Activated CD4-positive, alpha-beta T cell treated with anti-CD3 and anti-CD28 coated beads, Interleukin-2, amount 50 U/mL, for 24 hours (primary cell): Measurements from ENCODE around the gene TEF.

ENCODE experiments used
- DNase-seq, 2 donors: peaks; one replicate each; pipeline ENCODE4 v3.0.0-alpha.2; 2020; ENCODE audit warnings: low read depth in 1 of 2, low spot score in 1 of 2

The TEF gene

DNA sequence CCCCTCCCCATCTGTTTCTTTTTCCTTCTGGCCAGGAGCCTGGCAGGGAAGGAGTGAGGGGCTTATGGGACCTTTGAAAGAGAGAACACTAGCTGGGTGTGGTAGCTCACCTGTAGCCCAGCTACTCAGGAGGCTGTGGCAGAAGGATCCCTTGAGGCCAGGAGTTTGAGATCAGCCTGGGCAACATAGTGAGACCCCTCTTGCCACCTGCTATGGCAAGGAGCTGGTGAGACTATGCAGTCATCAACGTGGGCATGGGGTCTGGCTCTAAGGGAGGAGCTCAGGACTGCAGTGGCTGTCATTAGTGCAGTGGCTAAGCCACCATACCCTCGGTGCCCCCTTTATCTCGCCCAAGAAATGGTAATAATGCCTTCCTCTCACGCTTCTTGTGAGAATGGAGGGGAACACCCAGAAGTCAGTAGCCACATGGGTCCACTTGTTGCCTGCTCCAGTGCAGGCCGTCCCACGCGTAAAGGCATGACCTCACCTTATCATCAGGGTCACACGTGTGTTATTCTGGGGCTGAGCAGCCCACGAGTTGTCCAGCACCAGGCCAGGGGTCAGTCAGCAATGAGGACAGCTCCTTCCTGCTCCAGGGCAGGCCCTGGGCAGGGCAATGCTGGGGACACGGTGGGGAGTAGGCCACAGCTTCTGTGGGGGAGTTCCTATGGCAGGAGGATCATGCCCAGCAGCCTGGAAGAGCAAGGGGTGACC, 27.7 kb upstream of the TEF start:
- DNase-seq, result no peak

DNA sequence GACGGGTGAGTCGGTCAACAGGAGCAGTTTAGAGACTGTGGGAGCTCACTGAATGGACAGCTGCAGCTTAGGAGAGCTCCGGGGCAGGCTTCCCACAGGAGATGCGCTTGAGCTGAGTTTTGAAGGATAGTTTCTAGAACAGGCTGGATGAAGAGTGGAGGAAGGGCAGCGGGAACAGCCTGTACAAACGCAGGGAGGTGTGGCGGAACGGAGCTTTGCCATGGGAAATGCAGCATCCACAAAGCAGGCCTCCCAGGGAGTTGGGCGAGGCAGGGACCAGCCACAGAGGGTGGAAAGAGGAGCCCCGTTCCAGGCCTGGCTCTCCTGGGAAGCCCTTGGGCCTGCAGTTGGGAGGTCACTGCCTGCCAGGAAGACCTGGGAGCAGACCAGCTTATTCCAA, 26.8 kb upstream of the TEF start:
- no peak for DNase-seq

DNA sequence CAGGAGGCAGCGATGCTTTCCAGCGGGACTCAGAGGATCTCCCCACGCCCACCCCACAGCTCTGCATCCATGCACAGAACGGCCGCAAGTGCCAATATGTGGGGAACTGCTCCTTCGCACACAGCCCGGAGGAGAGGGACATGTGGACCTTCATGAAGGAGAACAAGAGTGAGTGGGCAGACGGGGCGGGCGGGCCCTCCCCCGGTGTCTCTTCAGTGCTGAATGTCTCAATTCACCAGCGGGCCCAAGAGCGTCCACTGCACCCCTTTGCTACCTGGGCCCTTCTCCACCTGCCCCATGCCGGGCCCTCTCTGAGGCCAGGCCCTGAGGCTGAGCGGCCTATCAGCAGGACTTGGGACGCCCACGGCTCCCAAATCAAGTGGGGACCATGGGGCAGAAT, 25.8 kb upstream of the TEF start:
- DNase-seq, result no peak

DNA sequence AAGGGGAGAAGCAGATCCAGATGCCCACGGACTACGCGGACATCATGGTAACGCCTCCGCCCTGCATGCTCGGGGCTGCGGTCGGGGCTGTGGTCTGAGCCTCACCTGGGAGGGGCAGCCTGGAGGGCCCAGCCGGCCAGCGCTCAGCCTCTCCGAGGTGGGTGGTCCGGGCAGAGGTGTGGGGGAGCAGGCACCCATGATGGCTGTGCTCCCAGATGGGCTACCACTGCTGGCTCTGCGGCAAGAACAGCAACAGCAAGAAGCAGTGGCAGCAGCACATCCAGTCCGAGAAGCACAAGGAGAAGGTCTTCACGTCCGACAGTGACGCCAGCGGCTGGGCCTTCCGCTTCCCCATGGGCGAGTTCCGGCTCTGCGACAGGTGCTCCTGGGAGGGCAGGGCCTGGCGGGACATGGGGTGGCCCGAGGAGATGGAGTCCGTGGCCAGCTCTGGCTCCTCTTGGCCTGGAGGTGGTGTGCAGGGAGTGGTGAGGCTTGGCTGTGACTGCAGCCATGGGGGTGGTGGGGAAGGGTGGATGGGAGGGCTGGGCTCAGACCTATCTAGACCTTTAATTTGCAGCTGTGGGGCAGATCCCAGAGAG, 25.2 kb upstream of the TEF start:
- DNase-seq, result no peak

DNA sequence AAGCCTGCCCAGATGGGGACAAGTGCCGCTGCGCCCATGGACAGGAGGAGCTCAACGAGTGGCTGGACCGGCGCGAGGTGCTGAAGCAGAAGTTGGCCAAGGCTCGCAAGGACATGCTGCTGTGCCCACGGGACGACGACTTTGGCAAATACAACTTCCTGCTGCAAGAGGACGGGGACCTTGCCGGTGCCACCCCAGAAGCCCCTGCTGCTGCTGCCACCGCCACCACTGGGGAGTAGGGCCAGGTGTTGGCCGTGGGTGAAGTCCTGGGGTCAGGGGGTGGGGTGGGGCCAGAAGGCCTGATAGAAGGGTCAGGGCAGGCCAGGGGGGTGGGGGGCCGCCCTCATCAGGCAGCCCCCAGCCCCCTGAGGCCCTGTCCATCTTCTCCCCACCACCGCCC, 24.6 kb upstream of the TEF start:
- DNase-seq, result no peak

DNA sequence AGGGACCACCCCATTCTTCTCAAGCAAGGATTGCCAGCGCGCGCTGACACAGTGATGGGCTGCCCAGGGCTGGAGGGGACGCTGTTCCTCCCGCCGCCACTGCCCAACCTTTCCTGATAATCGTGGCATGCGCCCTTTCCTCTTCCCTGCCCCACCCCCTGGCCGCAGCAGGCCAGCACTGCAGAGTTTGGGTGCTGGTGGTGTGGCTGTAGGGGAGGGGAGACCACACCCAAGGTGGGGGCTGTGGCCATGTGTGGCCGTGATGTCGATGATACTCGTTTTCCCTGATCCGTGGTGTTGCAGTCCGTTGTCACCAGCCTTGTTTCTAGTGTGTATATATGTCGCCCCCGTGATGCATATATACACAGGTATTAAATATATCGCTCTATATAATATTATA, 22.8 kb upstream of the TEF start:
- DNase-seq, result no peak

DNA sequence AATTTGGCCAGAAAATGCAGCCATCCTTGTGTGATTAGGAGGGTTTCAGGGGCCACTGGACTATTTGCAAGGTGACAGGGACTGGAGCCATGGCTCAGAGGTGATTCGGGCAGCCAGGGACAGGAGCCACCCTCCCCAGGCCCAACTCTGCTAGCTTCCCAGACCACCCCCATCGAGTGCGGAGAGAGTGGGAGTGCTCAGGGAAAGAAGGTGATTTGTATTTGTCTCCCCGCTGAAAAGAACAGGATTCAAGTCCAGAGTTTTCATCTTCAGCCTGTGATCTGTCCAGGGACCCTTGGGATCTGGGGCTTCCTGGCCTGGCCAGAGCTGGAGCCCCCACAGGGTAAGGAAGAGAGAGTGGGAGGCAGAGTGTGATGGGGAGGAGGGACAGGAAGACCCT, 22.4 kb upstream of the TEF start:
- no peak for DNase-seq

DNA sequence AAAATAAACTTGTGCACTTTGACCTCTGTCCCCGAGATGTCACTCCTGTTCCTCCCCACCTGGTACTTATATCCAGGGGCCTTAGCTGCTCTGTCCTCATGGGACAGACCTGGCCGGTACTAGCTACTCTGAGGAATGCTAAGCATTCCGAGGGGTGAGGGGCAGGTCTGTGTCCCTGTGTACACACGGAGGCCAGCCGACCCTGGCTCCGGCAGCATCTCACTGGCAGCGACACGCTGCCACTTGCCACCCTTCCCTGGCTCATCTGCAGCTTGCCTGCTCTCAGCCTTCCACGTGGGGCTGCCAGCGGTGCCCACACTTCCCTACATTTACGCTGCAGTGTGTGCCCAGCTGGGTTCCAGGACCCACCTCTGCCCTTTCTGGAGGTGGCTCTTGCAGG, 21.6 kb upstream of the TEF start:
- DNase-seq, result no peak

DNA sequence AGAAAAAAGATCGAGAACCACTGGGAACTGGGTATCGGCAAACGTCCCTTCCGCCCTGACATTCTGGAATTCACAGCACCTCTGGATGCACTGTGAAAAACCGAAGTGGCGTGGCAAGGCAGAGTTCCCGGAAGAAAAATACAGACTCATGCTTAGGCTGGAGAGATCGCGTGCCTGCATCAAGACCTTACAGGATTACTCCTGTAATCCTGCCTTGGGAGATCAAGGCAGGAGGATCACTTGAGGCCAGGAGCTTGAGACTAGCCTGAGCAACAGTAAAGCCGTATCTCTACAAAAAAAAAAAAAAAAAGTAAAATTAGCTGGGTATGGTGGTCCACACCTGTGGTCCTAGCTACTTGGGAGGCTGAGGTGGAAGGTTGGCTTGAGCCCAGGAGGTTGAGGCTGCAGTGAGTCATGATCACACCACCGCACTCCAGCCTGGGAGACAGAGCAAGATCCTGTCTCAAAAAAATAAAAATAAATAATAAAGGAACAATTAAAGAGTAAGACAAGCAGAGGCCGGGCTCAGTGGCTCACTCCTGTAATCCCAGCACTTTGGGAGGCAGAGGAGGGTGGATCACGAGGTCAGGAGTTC, 19.9 kb upstream of the TEF start:
- DNase-seq, result no peak

DNA sequence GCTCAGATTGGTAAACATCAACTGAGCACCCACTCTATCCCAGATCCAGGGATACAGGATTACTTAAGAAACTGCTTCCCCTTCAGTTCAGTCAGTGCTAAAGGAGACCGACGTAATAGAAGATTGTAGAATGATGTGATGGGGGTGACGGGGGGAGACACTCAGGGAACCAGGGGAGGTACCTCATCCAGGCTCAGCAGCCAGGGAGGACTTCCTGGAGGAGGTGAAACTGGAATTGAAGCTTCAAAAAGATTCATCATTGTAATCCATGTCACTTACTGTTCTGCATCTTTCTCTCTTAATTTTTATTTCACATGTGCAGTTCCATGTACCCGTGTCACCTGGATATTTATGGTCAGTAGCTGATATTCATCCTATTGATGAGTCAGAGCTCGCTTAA, 19.1 kb upstream of the TEF start:
- DNase-seq, result no peak

DNA sequence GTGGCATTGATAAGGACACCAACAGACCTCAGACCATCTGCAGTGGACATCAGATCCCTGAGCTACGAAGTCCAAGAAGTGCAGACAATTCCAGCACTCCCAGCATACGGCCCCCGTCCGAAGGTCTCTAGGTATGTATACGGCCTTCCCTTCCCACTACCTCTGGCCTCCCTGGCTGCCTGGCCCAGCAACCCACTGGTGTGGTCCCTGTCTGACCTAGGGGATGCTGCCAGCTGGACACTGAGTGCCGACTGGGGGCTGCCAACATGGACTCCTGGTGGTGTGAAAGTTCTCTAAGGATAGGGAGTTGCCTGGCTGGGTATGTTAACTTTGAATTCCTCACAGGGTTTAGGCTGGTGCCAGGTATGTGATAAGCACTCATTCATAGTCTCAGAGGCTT, 17.5 kb upstream of the TEF start:
- DNase-seq, result no peak

DNA sequence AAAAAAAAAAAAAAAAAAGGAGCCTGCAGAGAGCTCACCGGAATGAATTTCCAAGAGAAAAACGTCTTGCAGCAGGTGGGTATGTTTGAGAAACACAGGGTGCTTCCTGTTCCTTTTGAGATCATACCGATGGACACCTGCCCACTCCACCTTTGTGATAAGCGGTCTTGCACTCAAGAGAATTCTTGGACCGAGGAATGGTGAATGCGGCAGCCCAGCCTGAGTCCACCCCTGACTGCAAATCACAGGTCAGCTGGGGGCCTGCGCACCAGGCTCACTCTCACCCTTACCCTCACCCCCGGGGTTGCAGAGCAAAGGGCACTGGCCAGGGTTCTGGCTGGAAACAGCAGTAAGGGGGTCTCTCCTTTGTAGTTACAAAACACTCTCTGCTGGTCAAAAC, 16.8 kb upstream of the TEF start:
- DNase-seq, result no peak

DNA sequence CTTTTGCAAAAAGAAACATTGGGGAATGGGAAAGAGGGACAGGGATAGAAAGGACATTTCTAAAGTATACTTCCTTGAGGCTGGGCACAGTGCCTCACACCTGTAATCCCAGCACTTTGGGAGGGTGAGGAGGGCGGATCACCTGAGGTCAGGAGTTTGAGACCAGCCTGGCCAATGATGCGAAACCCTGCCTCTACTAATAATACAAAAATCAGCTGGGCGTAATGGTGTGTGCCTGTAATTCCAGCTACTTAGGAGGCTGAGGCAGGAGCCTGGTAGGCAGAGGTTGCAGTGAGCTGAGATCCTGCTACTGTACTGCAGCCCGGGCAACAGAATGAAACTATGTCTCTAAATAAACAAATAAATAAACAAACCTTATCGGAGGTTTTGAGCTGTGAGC, 16.3 kb upstream of the TEF start:
- no peak for DNase-seq

DNA sequence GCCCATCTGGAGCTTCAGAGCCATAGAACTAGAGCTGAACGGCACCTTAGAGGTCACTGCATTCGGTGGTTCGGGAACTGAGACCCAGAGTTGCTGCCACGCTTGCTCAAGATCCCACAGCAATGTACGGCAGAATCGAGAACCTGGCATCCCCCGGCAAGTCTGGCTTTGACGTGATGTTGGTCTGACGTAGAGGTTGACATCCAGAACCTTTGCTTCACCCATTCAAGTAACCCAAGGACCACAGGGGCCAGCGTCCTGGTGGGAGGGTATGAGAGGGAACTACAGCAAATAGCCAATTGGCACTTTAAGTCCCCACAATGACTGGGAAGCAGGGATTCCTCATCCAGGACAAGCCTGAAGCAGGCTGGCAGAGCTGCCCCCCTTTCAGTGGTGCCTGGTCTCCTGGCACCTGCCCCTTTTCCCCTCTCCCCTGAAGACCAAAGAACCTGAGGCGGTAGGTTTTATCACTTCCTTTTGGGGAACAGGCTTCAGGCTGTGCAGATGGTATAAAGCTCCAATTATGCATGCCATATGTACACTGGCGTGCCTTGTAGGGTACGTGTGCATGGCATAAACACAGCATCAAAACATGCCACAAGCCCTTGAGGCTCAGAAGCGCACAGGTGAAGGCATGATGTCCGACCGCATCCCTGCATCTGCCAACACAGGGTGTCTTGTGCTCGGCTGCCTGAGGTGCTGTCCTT, 15.3 kb upstream of the TEF start:
- no peak for DNase-seq

DNA sequence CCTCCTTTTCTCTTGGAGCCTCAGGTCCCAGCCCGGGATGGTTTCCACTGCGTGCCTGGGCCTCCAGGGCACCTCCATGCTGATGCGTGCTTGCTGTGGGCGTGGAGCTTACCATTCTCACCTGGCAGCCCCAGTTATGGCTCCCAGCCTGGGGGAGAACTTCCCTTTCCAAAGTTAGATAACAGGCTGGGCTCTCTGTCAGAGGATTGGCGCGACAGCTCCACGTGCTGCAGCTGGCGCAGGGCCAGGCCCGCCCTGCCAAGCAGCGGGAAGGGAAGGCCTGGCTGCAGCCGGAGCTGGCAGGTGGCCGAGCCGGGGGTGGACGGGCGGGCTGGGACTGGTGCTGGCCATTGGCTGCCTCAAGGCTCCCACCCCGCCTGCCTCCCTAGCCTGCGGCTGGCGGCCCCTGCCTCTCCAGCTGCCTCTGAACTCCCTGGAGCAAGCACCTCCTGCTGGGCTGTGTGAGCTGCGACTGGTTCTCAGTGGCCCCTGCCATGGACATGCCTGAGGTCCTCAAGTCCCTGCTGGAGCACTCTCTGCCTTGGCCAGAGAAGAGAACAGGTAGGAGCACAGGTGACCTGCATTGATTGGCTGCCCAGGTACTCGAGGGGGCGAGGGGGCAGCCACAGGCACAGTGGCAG, 14.6 kb upstream of the TEF start:
- DNase-seq, result no peak

DNA sequence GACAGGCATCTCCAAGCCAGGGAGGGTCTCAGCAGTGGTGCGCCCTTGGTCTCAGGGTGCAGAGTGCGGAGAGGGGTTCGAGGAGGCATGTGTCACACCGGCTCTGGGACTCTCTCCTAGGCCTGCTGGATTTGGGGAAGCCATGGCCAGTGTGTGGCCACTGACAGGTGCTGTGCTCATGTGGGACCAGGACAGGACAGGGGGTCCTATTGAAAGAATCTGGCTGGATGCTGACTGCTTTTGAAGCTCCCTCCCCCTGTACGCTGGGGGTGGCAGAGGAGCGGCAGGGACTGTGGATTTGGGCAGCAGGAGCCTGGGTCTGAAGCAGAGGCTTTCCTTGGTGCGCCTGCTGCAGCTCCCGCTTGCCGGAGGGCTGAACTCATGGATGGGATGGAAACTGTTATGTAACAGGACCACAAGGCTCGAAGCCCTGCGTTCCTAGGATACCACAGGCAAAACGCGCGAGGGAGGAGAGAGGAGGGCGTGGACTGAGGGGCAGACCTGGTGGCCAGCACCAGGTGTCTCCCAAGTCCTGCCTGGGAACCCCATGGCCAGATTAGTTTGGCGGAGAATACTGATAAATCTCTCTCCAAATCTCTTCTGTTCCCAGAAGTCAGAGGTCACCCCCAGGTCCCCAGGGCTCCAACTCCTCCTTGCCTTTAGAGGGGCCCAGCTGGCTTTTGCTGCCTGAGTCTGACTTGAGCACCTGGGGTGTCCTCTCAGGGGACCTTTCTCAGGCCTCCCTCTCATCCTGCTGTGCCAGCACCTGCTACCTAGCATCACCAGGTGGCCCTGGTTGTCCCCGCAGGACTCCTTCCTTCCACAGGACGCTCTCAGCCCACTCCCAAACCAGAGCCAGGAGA, 13.8 kb upstream of the TEF start:
- DNase-seq, result no peak

DNA sequence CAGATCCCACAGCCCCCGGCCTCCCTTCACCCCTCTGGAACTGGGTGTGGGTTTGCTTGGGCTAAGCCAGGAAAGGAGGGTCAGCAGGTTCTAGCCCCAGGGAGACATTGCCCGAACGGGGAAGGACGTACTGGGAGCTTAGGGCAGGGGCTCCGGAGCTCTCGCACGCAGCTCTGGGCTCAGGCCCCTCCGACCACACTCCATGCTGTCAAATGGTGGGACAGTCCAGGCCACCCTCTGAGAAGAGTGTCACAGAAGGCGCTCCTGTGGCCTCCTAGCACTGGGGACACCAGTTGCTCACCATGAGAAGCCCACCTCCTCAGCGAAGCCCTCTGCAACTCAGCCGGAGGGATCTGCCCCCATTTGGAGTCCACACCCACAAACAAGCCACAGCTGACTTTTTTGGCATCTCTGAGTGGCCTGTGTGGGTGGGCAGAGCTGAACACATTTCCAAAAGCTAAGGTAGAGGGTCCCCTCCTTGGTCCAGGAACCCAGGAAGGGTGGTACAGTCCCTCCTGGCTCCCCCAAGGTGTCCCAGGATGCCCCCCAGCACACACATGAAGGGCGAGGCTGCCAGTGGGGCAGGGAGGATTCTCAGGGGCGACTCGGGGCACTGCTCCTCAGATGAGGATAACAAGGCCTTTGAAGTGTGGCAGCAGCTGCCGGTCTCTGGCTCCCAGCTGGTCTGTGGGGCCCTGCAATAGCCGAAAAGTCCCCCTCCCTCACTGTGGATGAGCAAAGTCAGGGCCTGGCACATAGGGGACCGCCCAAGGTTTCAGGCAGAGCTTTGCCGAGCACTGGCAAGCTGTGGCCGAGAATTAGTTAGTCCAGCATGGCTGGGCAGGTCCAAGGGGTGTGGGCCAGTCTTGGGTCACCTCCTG, 13.0 kb upstream of the TEF start:
- DNase-seq, result no peak

DNA sequence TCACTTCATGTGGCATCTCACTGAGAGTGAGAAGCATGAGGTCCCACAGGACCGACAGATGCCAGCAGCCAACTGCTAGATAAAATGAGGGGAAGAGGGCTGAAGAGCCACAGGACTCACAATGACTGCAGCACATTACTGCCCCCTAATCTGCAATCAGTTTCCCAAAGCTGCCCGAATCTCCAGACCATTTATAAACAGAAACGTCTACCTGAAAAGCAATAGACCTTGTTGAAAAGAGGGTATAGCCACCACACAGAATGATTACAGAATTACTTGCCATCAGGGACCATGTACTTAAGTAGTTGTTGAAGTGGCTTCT, 12.4 kb upstream of the TEF start:
- DNase-seq, result no peak

DNA sequence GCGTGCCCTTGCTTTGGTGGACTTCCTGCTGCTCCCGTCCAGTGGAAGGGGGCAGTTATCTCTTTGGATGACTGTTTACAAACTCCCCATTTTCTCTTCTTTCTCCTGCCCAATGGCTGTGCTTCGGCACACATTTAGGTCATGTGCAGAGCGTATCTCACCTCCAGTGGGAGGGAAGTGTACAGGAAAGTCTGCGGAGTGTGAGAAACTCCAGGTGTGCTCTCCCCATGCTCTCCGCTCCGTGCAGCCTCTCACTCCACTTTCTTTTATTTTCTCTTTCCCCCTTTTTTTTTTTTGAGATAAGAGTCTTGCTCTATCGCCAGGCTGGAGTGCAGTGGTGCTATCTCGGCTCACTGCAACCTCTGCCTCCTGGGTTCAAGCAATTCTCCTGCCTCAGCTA, 11.9 kb upstream of the TEF start:
- DNase-seq, result no peak

DNA sequence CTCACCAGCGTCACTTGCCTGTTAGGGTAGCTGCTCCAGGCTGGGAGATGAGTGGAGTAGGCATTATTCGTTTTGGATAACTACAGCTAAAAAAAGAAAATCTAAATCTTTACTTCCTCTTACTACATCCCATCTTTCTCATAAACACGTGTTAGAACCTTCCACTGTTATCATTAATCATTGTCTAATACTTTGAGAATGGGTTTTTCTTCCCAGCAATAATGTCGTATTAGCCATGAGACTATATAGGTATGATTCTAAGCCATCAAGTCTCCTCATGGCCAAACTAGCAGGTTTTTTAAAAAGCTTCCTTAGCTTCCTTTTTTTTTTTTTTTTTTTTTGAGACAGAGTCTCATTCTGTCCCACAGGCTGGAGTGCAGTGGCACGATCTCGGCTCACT, 3.9 kb upstream of the TEF start:
- no peak for DNase-seq
